Liver (tissue), 9 donors: ENCODE results near the gene CD101. TPM values are rescaled to one million over a fixed set of nuclear protein-coding genes. Genes with fewer than 3 reads are reported as not detected.

Experiments used
- DNase-seq: peaks from one replicate; pipeline ENCODE4 v3.0.0-alpha.2; 2017; ENCODE audit warnings: low spot score
- H3K27ac ChIP-seq, 2 donors: one replicate each; pipeline ENCODE4 v1.7.0; 2013; ENCODE audit warnings: inconsistent platforms in 2 of 2, low read length in 2 of 2, control low read depth in 1 of 2, low read depth in 1 of 2, mild to moderate bottlenecking in 1 of 2
- H3K27me3 ChIP-seq, 4 donors: one replicate each; pipeline versions ENCODE4 v1.6.1 to v1.7.0; 2013; ENCODE audit warnings: low read length in 3 of 4, inconsistent platforms in 1 of 4, mild to moderate bottlenecking in 1 of 4, moderate library complexity in 1 of 4; ENCODE audit not compliant: control insufficient read depth in 4 of 4, insufficient read depth in 4 of 4
- H3K36me3 ChIP-seq, 4 donors: one replicate each; pipeline versions ENCODE4 v1.6.1 to v1.7.0; 2013; ENCODE audit warnings: low read length in 3 of 4, mild to moderate bottlenecking in 3 of 4, low read depth in 1 of 4, moderate library complexity in 1 of 4; ENCODE audit not compliant: control insufficient read depth in 4 of 4, insufficient read depth in 3 of 4
- H3K4me1 ChIP-seq, 4 donors: one replicate each; pipeline versions ENCODE4 v1.6.1 to v1.7.0; 2013; ENCODE audit warnings: low read length in 3 of 4, mild to moderate bottlenecking in 3 of 4, moderate library complexity in 1 of 4; ENCODE audit not compliant: control insufficient read depth in 4 of 4, insufficient read depth in 4 of 4
- H3K4me3 ChIP-seq, 3 donors: one replicate each; pipeline versions ENCODE4 v1.6.1 to v1.7.0; 2013; ENCODE audit warnings: low read length in 3 of 3, control low read depth in 1 of 3, low read depth in 1 of 3, mild to moderate bottlenecking in 1 of 3
- H3K9ac ChIP-seq, 2 donors: one replicate each; pipeline ENCODE4 v1.7.0; 2013; ENCODE audit warnings: low read length in 2 of 2, mild to moderate bottlenecking in 2 of 2, moderate library complexity in 2 of 2, control low read depth in 1 of 2, low read depth in 1 of 2
- H3K9me3 ChIP-seq, 4 donors: one replicate each; pipeline versions ENCODE4 v1.6.1 to v1.7.0; 2013; ENCODE audit warnings: low read length in 3 of 4; ENCODE audit not compliant: control insufficient read depth in 4 of 4
- ATF3 ChIP-seq: IDR thresholded peaks from 2 replicates; pipeline ENCODE4 v1.6.1; 2016; ENCODE audit warnings: antibody characterized with exemption
- CTCF ChIP-seq: fragments of 150-350 bp; IDR thresholded peaks from 2 replicates; pipeline ENCODE4 v1.5.1; 2017; ENCODE audit warnings: improper control_type of control experiment, low read depth, low read length; ENCODE audit not compliant: missing input control
- EGR1 ChIP-seq, 2 donors: IDR thresholded peaks; 2 replicates each; pipeline ENCODE4 v1.6.1; 2016 to 2018; ENCODE audit warnings: antibody characterized with exemption in 2 of 2, low read depth in 2 of 2
- FOXA1 ChIP-seq: IDR thresholded peaks from 2 replicates; pipeline ENCODE4 v1.6.1; 2016; ENCODE audit warnings: antibody characterized with exemption
- FOXA2 ChIP-seq: IDR thresholded peaks from 2 replicates; pipeline ENCODE4 v1.6.1; 2016; ENCODE audit warnings: antibody characterized with exemption
- GABPA ChIP-seq, 2 donors: IDR thresholded peaks in 1 of 2; conservative IDR thresholded peaks in 1 of 2; 2 replicates each; pipeline ENCODE4 v1.6.1; 2016; ENCODE audit warnings: antibody characterized with exemption in 2 of 2, mild to moderate bottlenecking in 1 of 2, moderate library complexity in 1 of 2
- HNF4A ChIP-seq, 2 donors: conservative IDR thresholded peaks; 2 replicates each; pipeline ENCODE4 v1.6.1; 2016; ENCODE audit warnings: antibody characterized with exemption in 2 of 2, mild to moderate bottlenecking in 2 of 2
- HNF4G ChIP-seq: IDR thresholded peaks from 2 replicates; pipeline ENCODE4 v1.6.1; 2016; ENCODE audit warnings: antibody characterized with exemption
- JUND ChIP-seq, 2 donors: IDR thresholded peaks; 2 replicates each; pipeline ENCODE4 v1.6.1; 2016; ENCODE audit warnings: antibody characterized with exemption in 2 of 2
- MAX ChIP-seq: IDR thresholded peaks from 2 replicates; pipeline ENCODE4 v1.6.1; 2016; ENCODE audit warnings: antibody characterized with exemption
- NR2F2 ChIP-seq: IDR thresholded peaks from 2 replicates; pipeline ENCODE4 v1.6.1; 2016; ENCODE audit warnings: antibody characterized with exemption
- RAD21 ChIP-seq, 2 donors: IDR thresholded peaks; 2 replicates each; pipeline ENCODE4 v1.6.1; 2016; ENCODE audit warnings: antibody characterized with exemption in 2 of 2, mild to moderate bottlenecking in 2 of 2
- REST ChIP-seq: IDR thresholded peaks from 2 replicates; pipeline ENCODE4 v1.6.1; 2016; ENCODE audit warnings: antibody characterized with exemption, mild to moderate bottlenecking
- RXRA ChIP-seq, 2 donors: IDR thresholded peaks; 2 replicates each; pipeline ENCODE4 v1.6.1; 2017 to 2018; ENCODE audit warnings: antibody characterized with exemption in 2 of 2, mild to moderate bottlenecking in 1 of 2
- SP1 ChIP-seq: IDR thresholded peaks from 2 replicates; pipeline ENCODE4 v1.6.1; 2018; ENCODE audit warnings: antibody characterized with exemption, mild to moderate bottlenecking
- YY1 ChIP-seq: IDR thresholded peaks from 2 replicates; pipeline ENCODE4 v1.6.1; 2016; ENCODE audit warnings: antibody characterized with exemption, mild to moderate bottlenecking
- ZBTB33 ChIP-seq: IDR thresholded peaks from 2 replicates; pipeline ENCODE4 v1.6.1; 2016; ENCODE audit warnings: antibody characterized with exemption
- WGBS: extraction: QIAGEN DNeasy Blood & Tissue Kit; methylation state at CpG from one replicate; pipeline ENCODE4 v1.1.7; 2013; 5-methylcytosine and 5-hydroxymethylcytosine counted together
- polyA plus RNA-seq, 2 donors: library from polyadenylated mRNA; stranded (reverse) in 1 of 2; unstranded in 1 of 2; fragments of 200-250 nt in 1 of 2; fragments of >200 nt in 1 of 2; fragmentation: Nextera tagmentation in 1 of 2; extraction: Ambion mirVana in 1 of 2; gene quantifications; one replicate each; pipeline versions ENCODE4 v1.2.1 to v1.2.3, GENCODE V29; 2013 to 2015
- total RNA-seq, 2 donors: library from RNA; depleted of rRNA; stranded (reverse); fragments of >200 nt; gene quantifications; one replicate each; pipeline ENCODE4 v1.2.3, GENCODE V29; 2014
- donor health status: healthy.
- donor health status: healthy.
- donor health status: healthy.
- donor health status: healthy.
- donor health status: healthy.

Gene CD101
- total RNA-seq (1 to 10 TPM; 1.0 to 2.0 TPM), polyA plus RNA-seq (under 1 TPM; 0.24 to 0.29 TPM)

GRCh38 chr1:117001254-117001927 is at the start of gene CD101:
TSS of gene CD101 (plus strand) at chr1:117001760. CDS start at chr1:117001818, 58 bp downstream.
- no peak within 1 kb of the TSS for H3K9ac ChIP-seq
- DNase-seq: no peak
- no peak within 1 kb of the TSS for H3K27ac ChIP-seq
- no peaks in the 10 kb centered on the region for H3K36me3 ChIP-seq
- no peak for TF ChIP-seq ZBTB33
- no peaks in the 10 kb centered on the region for H3K27me3 ChIP-seq
- WGBS: 82% methylated on average over 3 of the region's 3 CpGs
- H3K4me3 ChIP-seq: no peak within 1 kb of the TSS
- H3K9me3 ChIP-seq: no peaks in the 10 kb centered on the region
- no peaks in the 10 kb centered on the region for H3K4me1 ChIP-seq

- Histone ChIP-seq H3K27me3 (no peaks in the 10 kb centered on the region), H3K4me3 (no peak overlapping the region), H3K36me3 (peaks cover 0 to 10% (median 4%) of the 10 kb centered on the region in 4 donors), H3K4me1 (no peaks in the 10 kb centered on the region), H3K9me3 (no peaks in the 10 kb centered on the region), H3K9ac (no peak overlapping the region), H3K27ac (no peak overlapping the region)
- DNase-seq: no peak
- no peak for TF ChIP-seq CTCF
- no peak for TF ChIP-seq JUND (IDR thresholded peaks at IDR 0.05)
- TF ChIP-seq EGR1 (IDR thresholded peaks at IDR 0.05; ENCODE audit: low read depth in 2 of 2): no peak
- no peak for TF ChIP-seq ZBTB33
- no peak for TF ChIP-seq HNF4A (conservative IDR thresholded peaks at IDR 0.05)
- no peak for TF ChIP-seq MAX
- TF ChIP-seq SP1: no peak
- TF ChIP-seq YY1: no peak
- TF ChIP-seq FOXA2: no peak
- no peak for TF ChIP-seq GABPA (IDR thresholded peaks at IDR 0.05 in 1 of 2, conservative IDR thresholded peaks at IDR 0.05 in 1 of 2)
- no peak for TF ChIP-seq RXRA (IDR thresholded peaks at IDR 0.05)
- TF ChIP-seq REST: no peak
- TF ChIP-seq ATF3: no peak
- TF ChIP-seq RAD21 (IDR thresholded peaks at IDR 0.05): no peak
- TF ChIP-seq NR2F2: no peak
- no peak for TF ChIP-seq HNF4G
- TF ChIP-seq FOXA1: no peak
- 93% methylated on average over 2 of the region's 2 CpGs for whole genome bisulfite sequencing
These were observed 48.8 kb upstream of the CD101 start for GRCh38 chr1:116952738-116953275.
